ENCODE measurements around the gene RFPL2. TPM values are rescaled to one million over a fixed set of nuclear protein-coding genes. Genes with fewer than 3 reads are reported as not detected.

The RFPL2 gene
- total and polyA plus RNA-seq, 2 donors (not counting 3 experiments of a cell fraction or from before 2014, with no cell fraction given): not detected

DNA sequence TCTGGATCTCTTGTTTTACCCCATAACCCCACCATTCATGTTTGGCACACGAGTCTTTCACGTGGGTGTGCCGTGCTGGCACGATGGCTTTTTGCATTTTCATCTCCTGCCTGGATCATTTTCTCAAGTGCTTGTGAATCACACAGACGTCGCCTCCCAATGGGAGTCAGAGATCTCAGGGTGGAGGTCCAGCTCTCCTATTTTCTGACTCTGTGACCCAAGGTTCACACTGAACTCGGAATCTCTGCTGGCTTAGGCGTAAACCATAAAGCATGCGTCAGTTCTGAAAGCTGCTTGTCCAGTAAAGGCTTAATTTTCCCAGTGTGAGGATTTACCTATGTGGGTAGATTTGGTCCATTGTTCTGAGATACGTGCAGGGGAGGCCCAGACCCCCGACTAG lies 29.8 kb downstream of the RFPL2 start:
- no TSS peak for BruUV-seq (replicated peaks)
- H3K9me1 ChIP-seq (replicated peaks; ENCODE audit: control insufficient read depth, extremely low read depth, insufficient read depth, low read length): no peaks in the 10 kb centered on the region
- H4K20me1 ChIP-seq (replicated peaks; ENCODE audit: control insufficient read depth, extremely low read depth, insufficient read depth, low read length): no peaks in the 10 kb centered on the region
- dilution Hi-C loops (cut with MboI; ENCODE audit: extremely low pct_ligation_motif_present, low sequenced_read_pairs): no loop called here
- no peaks in the 10 kb centered on the region for H3K4me1 ChIP-seq (ENCODE audit: control insufficient read depth, extremely low read depth, insufficient read depth, low read length)
- H3K27ac ChIP-seq (ENCODE audit: insufficient read depth, low read depth, low read length): no peak overlapping the region
- H3K4me3 ChIP-seq (replicated peaks in 1 of 3; ENCODE audit: insufficient read depth in 1 of 3, low read depth in 1 of 3, low read length in 3 of 3): no peak overlapping the region
- no peaks in the 10 kb centered on the region for H3K79me2 ChIP-seq (ENCODE audit: control insufficient read depth, insufficient read depth, low read length)
- intact Hi-C loops (cut with micrococcal nuclease): no loop called here
- DNase-seq (ENCODE audit: low read depth, low spot score) (no peak), FAIRE-seq (no peak)
- H3K27me3 ChIP-seq (ENCODE audit: control insufficient read depth in 2 of 2, insufficient read depth in 2 of 2, low read length in 2 of 2): peaks cover 5 to 11% of the 10 kb centered on the region in 2 experiments
- H2AFZ ChIP-seq (ENCODE audit: low read depth, low read length): no peak overlapping the region
- ChIA-PET CTCF (no interaction called here), POLR2A (no interaction called here)
- no peaks in the 10 kb centered on the region for H3K9me3 ChIP-seq (replicated peaks; ENCODE audit: control insufficient read depth, insufficient read depth, low read length)
- no peak overlapping the region for H3K9ac ChIP-seq (replicated peaks; ENCODE audit: extremely low read depth, insufficient read depth, low read length)
- TF ChIP-seq POLR2A (IDR thresholded peaks at IDR 0.05; ENCODE audit: low read depth, low read length): no peak
- TF ChIP-seq, protein P1, sequence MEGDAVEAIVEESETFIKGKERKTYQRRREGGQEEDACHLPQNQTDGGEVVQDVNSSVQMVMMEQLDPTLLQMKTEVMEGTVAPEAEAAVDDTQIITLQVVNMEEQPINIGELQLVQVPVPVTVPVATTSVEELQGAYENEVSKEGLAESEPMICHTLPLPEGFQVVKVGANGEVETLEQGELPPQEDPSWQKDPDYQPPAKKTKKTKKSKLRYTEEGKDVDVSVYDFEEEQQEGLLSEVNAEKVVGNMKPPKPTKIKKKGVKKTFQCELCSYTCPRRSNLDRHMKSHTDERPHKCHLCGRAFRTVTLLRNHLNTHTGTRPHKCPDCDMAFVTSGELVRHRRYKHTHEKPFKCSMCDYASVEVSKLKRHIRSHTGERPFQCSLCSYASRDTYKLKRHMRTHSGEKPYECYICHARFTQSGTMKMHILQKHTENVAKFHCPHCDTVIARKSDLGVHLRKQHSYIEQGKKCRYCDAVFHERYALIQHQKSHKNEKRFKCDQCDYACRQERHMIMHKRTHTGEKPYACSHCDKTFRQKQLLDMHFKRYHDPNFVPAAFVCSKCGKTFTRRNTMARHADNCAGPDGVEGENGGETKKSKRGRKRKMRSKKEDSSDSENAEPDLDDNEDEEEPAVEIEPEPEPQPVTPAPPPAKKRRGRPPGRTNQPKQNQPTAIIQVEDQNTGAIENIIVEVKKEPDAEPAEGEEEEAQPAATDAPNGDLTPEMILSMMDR (IDR thresholded peaks at IDR 0.05; ENCODE audit: extremely low read depth in 1 of 2, insufficient read depth in 1 of 2, low read depth in 1 of 2, low read length in 2 of 2): no peak
- no peak for TF ChIP-seq JUN (IDR thresholded peaks at IDR 0.05; ENCODE audit: borderline replicate concordance, insufficient read depth, insufficient read length, low read depth)
- no peak for TF ChIP-seq EZH2 (IDR thresholded peaks at IDR 0.05; ENCODE audit: borderline replicate concordance, low read depth, low read length, severe bottlenecking)
- TF ChIP-seq MYC (IDR thresholded peaks at IDR 0.05; ENCODE audit: low read depth, low read length): no peak
- H3K4me2 ChIP-seq (ENCODE audit: insufficient read depth, low read length): no peak overlapping the region
- no peaks in the 10 kb centered on the region for H3K36me3 ChIP-seq (ENCODE audit: control insufficient read depth in 2 of 2, extremely low read depth in 1 of 2, insufficient read depth in 2 of 2, low read length in 2 of 2)

DNA sequence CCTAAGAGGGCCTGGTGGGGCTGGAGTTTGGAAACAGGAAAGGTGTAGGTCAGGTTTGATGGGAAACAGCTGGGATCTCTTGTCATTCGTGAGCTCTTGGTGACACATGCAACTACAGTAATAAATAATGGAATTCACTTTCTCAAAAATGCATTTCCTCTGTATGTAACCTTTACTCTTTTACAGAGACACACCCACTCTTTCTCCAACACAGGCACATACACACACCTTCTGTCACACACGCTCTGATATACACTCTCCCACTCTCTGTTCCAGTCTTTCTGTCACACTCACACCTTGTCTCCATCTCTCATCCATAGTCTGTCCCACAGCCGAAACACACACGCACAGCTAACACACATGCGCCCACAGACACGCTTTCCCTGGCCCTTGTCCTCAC lies 39.2 kb downstream of the RFPL2 start:
- Histone ChIP-seq H3K4me2 (ENCODE audit: insufficient read depth, low read length) (no peak overlapping the region), H3K9me3 (replicated peaks; ENCODE audit: control insufficient read depth, insufficient read depth, low read length) (no peaks in the 10 kb centered on the region), H3K36me3 (ENCODE audit: control insufficient read depth in 2 of 2, extremely low read depth in 1 of 2, insufficient read depth in 2 of 2, low read length in 2 of 2) (no peaks in the 10 kb centered on the region), H3K4me3 (replicated peaks in 1 of 3; ENCODE audit: insufficient read depth in 1 of 3, low read depth in 1 of 3, low read length in 3 of 3) (no peak overlapping the region), H3K4me1 (ENCODE audit: control insufficient read depth, extremely low read depth, insufficient read depth, low read length) (no peaks in the 10 kb centered on the region), H3K9me1 (replicated peaks; ENCODE audit: control insufficient read depth, extremely low read depth, insufficient read depth, low read length) (no peaks in the 10 kb centered on the region), H4K20me1 (replicated peaks; ENCODE audit: control insufficient read depth, extremely low read depth, insufficient read depth, low read length) (no peaks in the 10 kb centered on the region), H2AFZ (ENCODE audit: low read depth, low read length) (no peak overlapping the region), H3K79me2 (ENCODE audit: control insufficient read depth, insufficient read depth, low read length) (no peaks in the 10 kb centered on the region), H3K9ac (replicated peaks; ENCODE audit: extremely low read depth, insufficient read depth, low read length) (no peak overlapping the region), H3K27me3 (ENCODE audit: control insufficient read depth in 2 of 2, insufficient read depth in 2 of 2, low read length in 2 of 2) (peaks cover 0 to 2% of the 10 kb centered on the region in 2 experiments), H3K27ac (ENCODE audit: insufficient read depth, low read depth, low read length) (no peak overlapping the region)
- no peak for DNase-seq (ENCODE audit: low read depth, low spot score)
- TF ChIP-seq, protein P1 (IDR thresholded peaks at IDR 0.05; ENCODE audit: extremely low read depth in 1 of 2, insufficient read depth in 1 of 2, low read depth in 1 of 2, low read length in 2 of 2): no peak
- no peak for TF ChIP-seq MYC (IDR thresholded peaks at IDR 0.05; ENCODE audit: low read depth, low read length)
- no TSS peak for BruUV-seq (replicated peaks)
- POLR2A ChIA-PET: no interaction called here
- FAIRE-seq: no peak
- intact Hi-C loops (cut with micrococcal nuclease): no loop called here
- CTCF ChIA-PET: no interaction called here
- dilution Hi-C loops (cut with MboI; ENCODE audit: extremely low pct_ligation_motif_present, low sequenced_read_pairs): no loop called here
